ENCODE data around the gene POU2AF3.

Gene POU2AF3

GRCh38 chr11:111299101-111300026 is 1.0 kb downstream of the POU2AF3 start:
- no peak overlapping the region for H3K27ac ChIP-seq (ENCODE audit: low read depth, low read length)
- no peaks in the 10 kb centered on the region for H3K9me3 ChIP-seq (ENCODE audit: control insufficient read depth in 5 of 5, low read length in 5 of 5)
- peaks cover 0 to 9% (median 0%) of the 10 kb centered on the region in 5 donors for H3K27me3 ChIP-seq (ENCODE audit: control insufficient read depth in 5 of 5, insufficient read depth in 4 of 5, low read length in 5 of 5)
- peak overlapping the region; percentile 62 to 77 (median 72) for H3K4me3 ChIP-seq (ENCODE audit: low read depth in 1 of 5, low read length in 5 of 5)
- peaks cover 2 to 38% (median 30%) of the 10 kb centered on the region in 5 donors for H3K4me1 ChIP-seq (ENCODE audit: control insufficient read depth in 5 of 5, insufficient read depth in 5 of 5, low read length in 5 of 5)
- peak overlapping the region in 4 of 5 donors; percentile 53 to 75 (median 60) for H3K9ac ChIP-seq (ENCODE audit: low read length in 5 of 5)
- no peaks in the 10 kb centered on the region for H3K36me3 ChIP-seq (ENCODE audit: control insufficient read depth in 5 of 5, insufficient read depth in 5 of 5, low read length in 5 of 5)

DNA sequence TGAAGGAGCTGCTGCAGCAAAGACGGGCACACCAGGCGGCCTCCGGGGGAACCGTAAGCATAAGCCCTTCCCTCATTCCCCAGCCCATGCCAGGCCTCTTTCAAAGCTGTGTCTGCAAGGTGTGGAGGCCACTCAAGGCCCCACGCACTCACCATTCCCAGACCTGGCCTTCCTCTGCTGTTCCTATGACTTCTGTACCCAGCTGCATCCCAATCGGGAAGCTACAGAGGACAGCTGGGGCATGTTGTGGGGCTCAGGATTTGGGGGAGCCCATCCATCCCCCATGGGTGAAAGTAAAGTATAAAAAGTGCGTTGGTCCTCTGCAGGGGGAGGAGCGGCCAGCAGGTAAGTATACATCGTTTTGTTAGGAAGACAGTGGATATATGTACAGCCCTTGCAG is 2.2 kb downstream of the POU2AF3 start:
- peaks cover 0 to 9% (median 0%) of the 10 kb centered on the region in 5 donors for H3K27me3 ChIP-seq (ENCODE audit: control insufficient read depth in 5 of 5, insufficient read depth in 4 of 5, low read length in 5 of 5)
- no peaks in the 10 kb centered on the region for H3K9me3 ChIP-seq (ENCODE audit: control insufficient read depth in 5 of 5, low read length in 5 of 5)
- H3K36me3 ChIP-seq (ENCODE audit: control insufficient read depth in 5 of 5, insufficient read depth in 5 of 5, low read length in 5 of 5): no peaks in the 10 kb centered on the region
- no peak overlapping the region for H3K27ac ChIP-seq (ENCODE audit: low read depth, low read length)
- no peak overlapping the region for H3K4me3 ChIP-seq (ENCODE audit: low read depth in 1 of 5, low read length in 5 of 5)
- peaks cover 2 to 38% (median 30%) of the 10 kb centered on the region in 5 donors for H3K4me1 ChIP-seq (ENCODE audit: control insufficient read depth in 5 of 5, insufficient read depth in 5 of 5, low read length in 5 of 5)
- no peak overlapping the region for H3K9ac ChIP-seq (ENCODE audit: low read length in 5 of 5)

DNA sequence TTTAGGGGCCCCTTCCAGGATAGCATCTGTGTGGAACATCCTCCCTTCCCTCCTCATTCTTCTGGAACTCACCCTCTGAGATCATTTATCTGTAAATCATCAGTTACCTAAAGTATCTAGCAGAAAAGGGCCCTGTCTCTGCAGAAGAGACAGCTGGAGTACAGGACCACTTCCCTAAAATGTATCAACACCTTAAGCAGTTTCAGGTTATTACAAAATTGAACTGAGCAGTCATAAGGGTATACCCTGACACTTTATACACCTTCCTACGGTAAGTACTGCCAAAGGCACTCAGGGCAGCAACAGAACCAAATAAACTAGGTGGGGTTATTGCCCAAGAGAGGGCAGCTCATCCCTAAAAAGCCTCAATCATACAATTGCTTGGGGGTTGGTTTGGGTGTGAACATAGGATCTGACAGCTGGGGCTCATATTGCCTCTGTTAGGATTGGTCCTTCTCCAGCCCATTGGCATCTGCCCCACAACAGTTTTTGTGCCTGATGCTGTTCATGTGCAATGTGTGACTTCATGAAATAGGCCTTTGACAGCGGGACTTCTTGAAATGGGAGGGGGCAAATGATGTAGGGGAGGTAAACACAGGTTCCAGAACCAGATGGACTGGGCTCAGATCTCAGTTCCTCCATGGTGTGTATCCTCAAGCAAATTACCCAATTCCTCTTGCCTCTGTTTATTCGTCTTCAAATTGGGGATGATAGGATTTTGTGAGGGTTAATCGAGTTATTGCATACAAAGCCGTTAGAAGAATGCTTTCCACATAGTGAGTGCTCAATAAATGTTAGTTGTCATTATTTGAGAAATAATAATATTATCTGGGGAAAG is 2.9 kb downstream of the POU2AF3 start:
- no peaks in the 10 kb centered on the region for H3K9me3 ChIP-seq (ENCODE audit: control insufficient read depth in 5 of 5, low read length in 5 of 5)
- H3K27me3 ChIP-seq (ENCODE audit: control insufficient read depth in 5 of 5, insufficient read depth in 4 of 5, low read length in 5 of 5): peaks cover 0 to 9% (median 0%) of the 10 kb centered on the region in 5 donors
- no peak overlapping the region for H3K4me3 ChIP-seq (ENCODE audit: low read depth in 1 of 5, low read length in 5 of 5)
- no peak overlapping the region for H3K27ac ChIP-seq (ENCODE audit: low read depth, low read length)
- no peaks in the 10 kb centered on the region for H3K36me3 ChIP-seq (ENCODE audit: control insufficient read depth in 5 of 5, insufficient read depth in 5 of 5, low read length in 5 of 5)
- no peak overlapping the region for H3K9ac ChIP-seq (ENCODE audit: low read length in 5 of 5)
- peaks cover 2 to 38% (median 30%) of the 10 kb centered on the region in 5 donors for H3K4me1 ChIP-seq (ENCODE audit: control insufficient read depth in 5 of 5, insufficient read depth in 5 of 5, low read length in 5 of 5)

- Histone ChIP-seq H3K4me1 (ENCODE audit: control insufficient read depth in 5 of 5, insufficient read depth in 5 of 5, low read length in 5 of 5) (peaks cover 2 to 38% (median 30%) of the 10 kb centered on the region in 5 donors), H3K9me3 (ENCODE audit: control insufficient read depth in 5 of 5, low read length in 5 of 5) (no peaks in the 10 kb centered on the region), H3K4me3 (ENCODE audit: low read depth in 1 of 5, low read length in 5 of 5) (no peak overlapping the region), H3K9ac (ENCODE audit: low read length in 5 of 5) (no peak overlapping the region), H3K27me3 (ENCODE audit: control insufficient read depth in 5 of 5, insufficient read depth in 4 of 5, low read length in 5 of 5) (peaks cover 0 to 9% (median 0%) of the 10 kb centered on the region in 5 donors), H3K36me3 (ENCODE audit: control insufficient read depth in 5 of 5, insufficient read depth in 5 of 5, low read length in 5 of 5) (no peaks in the 10 kb centered on the region), H3K27ac (ENCODE audit: low read depth, low read length) (no peak overlapping the region)
These were observed 3.4 kb downstream of the POU2AF3 start for GRCh38 chr11:111301842-111302118.

GRCh38 chr11:111302298-111302697 is 4.0 kb downstream of the POU2AF3 start:
- H3K27ac ChIP-seq (ENCODE audit: low read depth, low read length): no peak overlapping the region
- H3K9ac ChIP-seq (ENCODE audit: low read length in 5 of 5): no peak overlapping the region
- H3K9me3 ChIP-seq (ENCODE audit: control insufficient read depth in 5 of 5, low read length in 5 of 5): no peaks in the 10 kb centered on the region
- no peak overlapping the region for H3K4me3 ChIP-seq (ENCODE audit: low read depth in 1 of 5, low read length in 5 of 5)
- H3K27me3 ChIP-seq (ENCODE audit: control insufficient read depth in 5 of 5, insufficient read depth in 4 of 5, low read length in 5 of 5): peaks cover 0 to 10% (median 0%) of the 10 kb centered on the region in 5 donors
- H3K36me3 ChIP-seq (ENCODE audit: control insufficient read depth in 5 of 5, insufficient read depth in 5 of 5, low read length in 5 of 5): no peaks in the 10 kb centered on the region
- H3K4me1 ChIP-seq (ENCODE audit: control insufficient read depth in 5 of 5, insufficient read depth in 5 of 5, low read length in 5 of 5): peaks cover 2 to 38% (median 30%) of the 10 kb centered on the region in 5 donors

DNA sequence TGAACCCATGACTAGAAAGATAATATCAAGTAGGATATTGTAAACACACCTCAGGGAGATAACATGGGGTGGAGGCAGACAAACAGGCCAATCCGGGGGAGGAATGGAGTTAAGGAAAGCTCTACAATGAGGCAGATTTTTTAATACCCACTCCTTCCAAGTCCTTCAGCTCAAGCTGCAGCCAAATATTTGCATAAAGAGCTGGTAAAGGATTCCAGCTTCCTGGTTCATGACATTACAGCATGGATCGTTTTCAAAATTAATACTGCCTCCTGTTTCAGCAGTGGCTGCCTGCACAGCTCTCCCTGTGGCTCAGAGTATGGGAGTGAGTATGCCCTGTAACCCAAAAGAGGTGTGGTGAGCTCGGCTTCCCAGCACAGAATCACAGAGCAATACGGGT is 5.1 kb downstream of the POU2AF3 start:
- Histone ChIP-seq H3K4me3 (ENCODE audit: low read depth in 1 of 5, low read length in 5 of 5) (no peak overlapping the region), H3K9ac (ENCODE audit: low read length in 5 of 5) (no peak overlapping the region), H3K27ac (ENCODE audit: low read depth, low read length) (no peak overlapping the region)

GRCh38 chr11:111305162-111305802 is 6.9 kb downstream of the POU2AF3 start:
- H3K9me3 ChIP-seq (ENCODE audit: control insufficient read depth in 5 of 5, low read length in 5 of 5): no peaks in the 10 kb centered on the region
- H3K4me1 ChIP-seq (ENCODE audit: control insufficient read depth in 5 of 5, insufficient read depth in 5 of 5, low read length in 5 of 5): peaks cover 2 to 22% (median 10%) of the 10 kb centered on the region in 5 donors
- peaks cover 0 to 4% (median 0%) of the 10 kb centered on the region in 5 donors for H3K27me3 ChIP-seq (ENCODE audit: control insufficient read depth in 5 of 5, insufficient read depth in 4 of 5, low read length in 5 of 5)

More for the DNA sequence above, 5.1 kb downstream of the POU2AF3 start:
- peaks cover 2 to 35% (median 25%) of the 10 kb centered on the region in 5 donors for H3K4me1 ChIP-seq (ENCODE audit: control insufficient read depth in 5 of 5, insufficient read depth in 5 of 5, low read length in 5 of 5)
- no peaks in the 10 kb centered on the region for H3K36me3 ChIP-seq (ENCODE audit: control insufficient read depth in 5 of 5, insufficient read depth in 5 of 5, low read length in 5 of 5)
- peaks cover 0 to 13% (median 0%) of the 10 kb centered on the region in 5 donors for H3K27me3 ChIP-seq (ENCODE audit: control insufficient read depth in 5 of 5, insufficient read depth in 4 of 5, low read length in 5 of 5)
- no peaks in the 10 kb centered on the region for H3K9me3 ChIP-seq (ENCODE audit: control insufficient read depth in 5 of 5, low read length in 5 of 5)

GRCh38 chr11:111305876-111306275 is 7.5 kb downstream of the POU2AF3 start:
- H3K9ac ChIP-seq (ENCODE audit: low read length in 5 of 5): no peak overlapping the region
- no peaks in the 10 kb centered on the region for H3K9me3 ChIP-seq (ENCODE audit: control insufficient read depth in 5 of 5, low read length in 5 of 5)
- no peak overlapping the region for H3K27ac ChIP-seq (ENCODE audit: low read depth, low read length)
- H3K27me3 ChIP-seq (ENCODE audit: control insufficient read depth in 5 of 5, insufficient read depth in 4 of 5, low read length in 5 of 5): peaks cover 0 to 4% (median 0%) of the 10 kb centered on the region in 5 donors
- no peaks in the 10 kb centered on the region for H3K36me3 ChIP-seq (ENCODE audit: control insufficient read depth in 5 of 5, insufficient read depth in 5 of 5, low read length in 5 of 5)
- no peak overlapping the region for H3K4me3 ChIP-seq (ENCODE audit: low read depth in 1 of 5, low read length in 5 of 5)
- H3K4me1 ChIP-seq (ENCODE audit: control insufficient read depth in 5 of 5, insufficient read depth in 5 of 5, low read length in 5 of 5): peaks cover 2 to 22% (median 10%) of the 10 kb centered on the region in 5 donors

More at GRCh38 chr11:111305162-111305802, 6.9 kb downstream of the POU2AF3 start:
- no peaks in the 10 kb centered on the region for H3K36me3 ChIP-seq (ENCODE audit: control insufficient read depth in 5 of 5, insufficient read depth in 5 of 5, low read length in 5 of 5)
- H3K27ac ChIP-seq (ENCODE audit: low read depth, low read length): no peak overlapping the region
- H3K9ac ChIP-seq (ENCODE audit: low read length in 5 of 5): no peak overlapping the region
- no peak overlapping the region for H3K4me3 ChIP-seq (ENCODE audit: low read depth in 1 of 5, low read length in 5 of 5)

DNA sequence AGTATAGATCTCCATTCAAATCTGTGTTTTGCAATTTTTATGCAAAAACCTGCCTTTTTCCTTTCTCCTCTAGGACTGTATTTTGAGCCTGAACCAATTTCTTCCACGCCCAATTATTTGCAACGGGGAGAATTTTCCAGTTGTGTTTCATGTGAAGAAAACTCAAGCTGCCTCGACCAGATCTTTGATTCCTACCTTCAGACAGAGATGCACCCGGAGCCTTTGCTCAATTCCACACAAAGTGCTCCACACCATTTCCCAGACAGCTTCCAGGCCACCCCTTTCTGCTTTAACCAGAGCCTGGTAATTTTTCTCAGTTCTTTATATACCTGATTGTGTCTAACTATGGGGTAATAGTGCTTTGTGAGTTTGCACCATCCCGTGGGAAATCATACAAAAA is 8.0 kb downstream of the POU2AF3 start:
- peaks cover 2 to 20% (median 10%) of the 10 kb centered on the region in 5 donors for H3K4me1 ChIP-seq (ENCODE audit: control insufficient read depth in 5 of 5, insufficient read depth in 5 of 5, low read length in 5 of 5)
- no peaks in the 10 kb centered on the region for H3K9me3 ChIP-seq (ENCODE audit: control insufficient read depth in 5 of 5, low read length in 5 of 5)
- H3K4me3 ChIP-seq (ENCODE audit: low read depth in 1 of 5, low read length in 5 of 5): no peak overlapping the region
- H3K27ac ChIP-seq (ENCODE audit: low read depth, low read length): no peak overlapping the region
- no peaks in the 10 kb centered on the region for H3K36me3 ChIP-seq (ENCODE audit: control insufficient read depth in 5 of 5, insufficient read depth in 5 of 5, low read length in 5 of 5)
- no peak overlapping the region for H3K9ac ChIP-seq (ENCODE audit: low read length in 5 of 5)
- H3K27me3 ChIP-seq (ENCODE audit: control insufficient read depth in 5 of 5, insufficient read depth in 4 of 5, low read length in 5 of 5): peaks cover 0 to 4% (median 0%) of the 10 kb centered on the region in 5 donors
